ENCODE measurements around the gene NDRG3. TPM values are rescaled to one million over a fixed set of nuclear protein-coding genes. Genes with fewer than 3 reads are reported as not detected.

NDRG3 gene
- total and polyA plus RNA-seq, 2 of the 8 experiments (the other 6 are each of a cell fraction or from before 2014, with no cell fraction given), result 25.7 to 32.3 TPM

- TF ChIP-seq CTCF (IDR thresholded peaks at IDR 0.05; ENCODE audit: control extremely low read depth in 1 of 3, insufficient read depth in 1 of 3, low read depth in 1 of 3, low read length in 3 of 3) (no peak), SP2 (IDR thresholded peaks at IDR 0.05; ENCODE audit: low read length) (no peak), FOSL1 (IDR thresholded peaks at IDR 0.05; ENCODE audit: insufficient read depth, low read depth, low read length) (no peak)
Observed at GRCh38 chr20:36741072-36741471, 4.8 kb downstream of the NDRG3 start (continued).

Data from H1 (cell line).